Aorta (tissue), 5 donors: ENCODE results near the gene ANO7. TPM values are rescaled to one million over a fixed set of nuclear protein-coding genes. Genes with fewer than 3 reads are reported as not detected.

Experiments
- ATAC-seq: fragments of 200-7000 bp; cut with Tn5 transposase; one replicate; pipeline ENCODE4 v1.9.1; 2022; ENCODE audit warnings: moderate library complexity; ENCODE audit not compliant: low FRiP score
- DNase-seq, 2 donors: peaks; one replicate each; pipeline ENCODE4 v3.0.0-alpha.2; 2020
- H3K27ac ChIP-seq, 2 donors: one replicate each; pipeline ENCODE4 v1.5.1; 2013; ENCODE audit warnings: low read length in 2 of 2, mild to moderate bottlenecking in 2 of 2, moderate library complexity in 2 of 2, control low read depth in 1 of 2, inconsistent platforms in 1 of 2, low read depth in 1 of 2
- H3K27me3 ChIP-seq, 2 donors: one replicate each; pipeline ENCODE4 v1.6.1; 2013; ENCODE audit warnings: control low read depth in 1 of 2, low read length in 1 of 2, mild to moderate bottlenecking in 1 of 2, moderate library complexity in 1 of 2; ENCODE audit not compliant: insufficient read depth in 2 of 2, control insufficient read depth in 1 of 2
- H3K36me3 ChIP-seq, 2 donors: one replicate each; pipeline ENCODE4 v1.6.1; 2013; ENCODE audit warnings: control low read depth in 1 of 2, low read length in 1 of 2, mild to moderate bottlenecking in 1 of 2; ENCODE audit not compliant: insufficient read depth in 2 of 2, control insufficient read depth in 1 of 2
- H3K4me1 ChIP-seq, 2 donors: one replicate each; pipeline ENCODE4 v1.6.1; 2013; ENCODE audit warnings: low read length in 2 of 2, control low read depth in 1 of 2, mild to moderate bottlenecking in 1 of 2, moderate library complexity in 1 of 2; ENCODE audit not compliant: insufficient read depth in 2 of 2, control insufficient read depth in 1 of 2
- H3K4me3 ChIP-seq, 2 donors: one replicate each; pipeline ENCODE4 v1.5.1; 2013; ENCODE audit warnings: low read length in 2 of 2, control low read depth in 1 of 2, mild to moderate bottlenecking in 1 of 2
- H3K9me3 ChIP-seq: one replicate; pipeline ENCODE4 v1.6.1; 2013; ENCODE audit warnings: mild to moderate bottlenecking, low read length; ENCODE audit not compliant: control insufficient read depth
- whole genome bisulfite sequencing, 2 donors: extraction: QIAGEN DNeasy Blood & Tissue Kit; methylation state at CpG; one replicate each; pipeline ENCODE4 v1.1.7; 2013; 5-methylcytosine and 5-hydroxymethylcytosine counted together
- intact Hi-C, 2 donors: fragments of 100-400 bp; cut with DNase I; formaldehyde crosslinking; loops; one replicate each; pipeline versions ENCODE4 v1.14.2 to v1.15.0; 2022
- polyA plus RNA-seq, 2 donors: library from polyadenylated mRNA; stranded (reverse); fragments of 200-250 nt; gene quantifications; one replicate each; pipeline ENCODE4 v1.2.3, GENCODE V29; 2013
- total RNA-seq, 2 donors: library from RNA; stranded (reverse); fragmentation: NEBNext Ultra II Directional; extraction: Animal tissue kit (Norgen Biotek cat#: 25700); gene quantifications; one replicate each; pipeline ENCODE4 v1.2.1, GENCODE V29; 2021
- donor health status: healthy with polysubstance abuse.
- donor health status: Bipolar disorder and iron deficiency.
- donor health status: DM: no; HTN: no; CAD: no.
- donor health status: DM: no; HTN: no; CAD: no.
- donor health status: DM: yes; HTN: yes; CAD: no.

Gene ANO7
- total and polyA plus RNA-seq, 4 donors = 1.2 to 5.4 (median 2.9) TPM; not detected in 1

DNA sequence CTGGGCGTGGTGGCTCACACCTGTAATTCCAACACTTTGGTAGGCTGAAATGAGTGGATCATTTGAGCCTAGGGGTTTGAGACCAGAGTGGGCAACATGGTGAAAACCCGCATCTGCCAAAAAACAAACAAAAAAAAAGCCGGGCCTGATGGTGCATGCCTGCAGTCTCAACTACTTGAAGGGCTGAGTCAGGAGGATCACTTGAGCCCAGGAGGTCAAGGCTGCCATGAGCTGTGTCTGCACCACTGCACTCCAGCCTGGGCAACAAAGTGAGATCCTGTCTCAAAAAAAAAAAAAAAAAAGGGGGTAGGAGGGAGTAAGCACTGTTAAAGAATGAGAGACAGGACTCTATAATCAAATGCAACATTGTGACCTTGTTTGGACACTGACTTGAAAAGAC lies 72.4 kb downstream of the ANO7 start:
- no peaks in the 10 kb centered on the region for H3K9me3 ChIP-seq
- WGBS, 2 donors = 81 to 88% methylated on average over 3 of the region's 3 CpGs
- DNase-seq (no peak), ATAC-seq (no peak)
- intact Hi-C loops = no loop called here
- H3K4me1 ChIP-seq = no peaks in the 10 kb centered on the region
- H3K27ac ChIP-seq = no peak overlapping the region
- H3K27me3 ChIP-seq = no peaks in the 10 kb centered on the region
- no peak overlapping the region for H3K4me3 ChIP-seq
- peaks cover 5 to 22% of the 10 kb centered on the region in 2 donors for H3K36me3 ChIP-seq

GRCh38 chr2:241261628-241262027 lies 73.2 kb downstream of the ANO7 start:
- ATAC-seq (no peak), DNase-seq (no peak)
- Histone ChIP-seq H3K36me3 (peaks cover 8 to 16% of the 10 kb centered on the region in 2 donors), H3K4me3 (no peak overlapping the region), H3K4me1 (no peaks in the 10 kb centered on the region), H3K27ac (no peak overlapping the region), H3K27me3 (no peaks in the 10 kb centered on the region), H3K9me3 (no peaks in the 10 kb centered on the region)
- intact Hi-C loops = no loop called here
- WGBS, 2 donors = 82 to 84% methylated on average over 4 of the region's 4 CpGs

DNA sequence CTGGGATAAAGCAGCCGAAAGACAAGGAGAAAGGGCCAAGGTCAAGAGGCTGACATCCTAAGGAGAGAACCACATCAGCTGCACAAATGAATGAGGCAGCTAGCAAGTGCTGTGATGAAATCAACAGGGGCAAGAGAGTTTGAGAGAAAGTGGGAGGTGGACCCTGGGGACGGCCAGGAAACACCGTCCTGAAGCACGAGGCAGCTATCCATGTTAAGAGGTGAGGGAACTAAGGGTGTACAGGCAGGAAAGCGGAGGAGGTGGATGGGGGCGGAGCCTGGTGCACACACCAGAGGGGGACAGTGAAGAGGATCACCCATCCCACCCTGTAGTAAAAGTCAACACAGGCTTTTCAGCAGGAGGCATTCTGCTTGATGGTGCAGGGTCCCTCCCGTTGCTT lies 74.6 kb downstream of the ANO7 start:
- no peaks in the 10 kb centered on the region for H3K9me3 ChIP-seq
- no peak overlapping the region for H3K27ac ChIP-seq
- H3K4me1 ChIP-seq = no peaks in the 10 kb centered on the region
- peaks cover 8 to 18% of the 10 kb centered on the region in 2 donors for H3K36me3 ChIP-seq
- no peak for DNase-seq
- H3K4me3 ChIP-seq = no peak overlapping the region
- no peak for ATAC-seq
- intact Hi-C loops = no loop called here
- 84 to 87% methylated on average over 7 of the region's 7 CpGs for whole genome bisulfite sequencing, 2 donors
- no peaks in the 10 kb centered on the region for H3K27me3 ChIP-seq

DNA sequence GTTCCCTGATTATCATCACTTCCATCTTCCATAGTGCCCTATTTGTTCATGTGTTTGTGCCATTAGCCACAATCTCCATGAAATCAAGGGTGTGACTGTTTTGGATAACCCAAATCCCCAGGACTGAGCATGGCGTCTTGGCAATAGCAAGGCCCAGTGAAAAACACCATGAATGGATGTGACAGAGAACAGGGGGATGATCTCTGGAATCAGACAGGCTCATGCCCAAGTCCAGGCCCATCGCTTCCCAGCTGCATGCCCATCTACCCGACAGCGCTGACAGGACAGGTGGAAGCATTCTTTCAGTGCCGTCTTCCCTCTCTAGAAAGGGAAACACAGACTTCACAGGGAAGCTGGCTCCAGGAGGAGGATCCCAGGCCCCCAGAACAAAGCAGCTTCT lies 77.0 kb downstream of the ANO7 start:
- peaks cover 8 to 19% of the 10 kb centered on the region in 2 donors for H3K36me3 ChIP-seq
- H3K4me1 ChIP-seq = peaks cover 0 to 2% of the 10 kb centered on the region in 2 donors

GRCh38 chr2:241267249-241268067 lies 79.0 kb downstream of the ANO7 start:
- no peaks in the 10 kb centered on the region for H3K9me3 ChIP-seq
- DNase-seq (no peak), ATAC-seq (no peak)
- WGBS, 2 donors = 74 to 75% methylated on average over 12 of the region's 12 CpGs
- H3K4me3 ChIP-seq = no peak overlapping the region
- no peaks in the 10 kb centered on the region for H3K27me3 ChIP-seq
- no peak overlapping the region for H3K27ac ChIP-seq
- intact Hi-C loops = no loop called here
- H3K4me1 ChIP-seq = peaks cover 0 to 2% of the 10 kb centered on the region in 2 donors
- peaks cover 3 to 12% of the 10 kb centered on the region in 2 donors for H3K36me3 ChIP-seq

More for the DNA sequence above, 77.0 kb downstream of the ANO7 start:
- 89 to 90% methylated on average over 5 of the region's 5 CpGs for WGBS, 2 donors
- DNase-seq (no peak), ATAC-seq (no peak)
- no peak overlapping the region for H3K27ac ChIP-seq
- H3K9me3 ChIP-seq = no peaks in the 10 kb centered on the region
- no peak overlapping the region for H3K4me3 ChIP-seq
- H3K27me3 ChIP-seq = no peaks in the 10 kb centered on the region
- intact Hi-C loops = no loop called here

- H3K27ac ChIP-seq = no peak overlapping the region
- no peaks in the 10 kb centered on the region for H3K27me3 ChIP-seq
- H3K4me1 ChIP-seq = peaks cover 0 to 2% of the 10 kb centered on the region in 2 donors
- ATAC-seq (no peak), DNase-seq (no peak)
- peaks cover 3 to 5% of the 10 kb centered on the region in 2 donors for H3K36me3 ChIP-seq
- intact Hi-C loops = no loop called here
- no peaks in the 10 kb centered on the region for H3K9me3 ChIP-seq
- H3K4me3 ChIP-seq = no peak overlapping the region
- WGBS, 2 donors = 47 to 49% methylated on average over 7 of the region's 7 CpGs
Measured at GRCh38 chr2:241268306-241268705, 79.8 kb downstream of the ANO7 start.

DNA sequence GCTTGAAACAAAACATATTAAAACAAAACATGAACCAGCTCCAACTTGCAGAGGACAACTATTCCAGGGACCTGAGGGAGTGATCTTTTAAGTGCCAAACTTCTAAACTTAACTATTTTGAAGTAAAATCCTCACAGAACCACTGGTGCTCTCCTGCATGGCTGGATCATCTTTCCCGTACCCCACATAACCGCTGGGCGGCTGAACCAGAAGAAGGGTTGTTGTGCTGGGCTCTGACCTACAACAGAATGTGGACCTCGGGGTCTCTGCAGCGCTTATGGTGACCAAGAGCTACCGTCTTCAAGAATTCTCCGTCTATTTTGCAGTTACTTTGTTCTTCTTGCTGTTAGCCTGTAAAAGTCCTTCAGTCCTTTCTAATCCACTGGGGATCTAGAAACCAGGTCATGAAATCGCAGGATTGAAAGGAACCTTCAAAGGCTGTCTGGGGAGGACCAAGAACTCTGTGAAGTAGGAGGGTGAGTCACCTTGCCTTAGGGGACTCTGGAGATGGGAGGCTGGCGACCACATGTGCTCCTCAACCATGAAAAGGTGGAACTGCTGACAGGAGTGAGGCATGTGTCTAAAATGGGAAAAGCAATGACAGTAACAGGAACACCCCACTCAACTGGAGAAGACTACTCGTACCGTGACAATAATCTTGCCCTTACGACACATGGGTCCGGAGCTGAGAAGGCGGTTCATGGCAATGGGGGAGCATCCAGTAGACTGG lies 80.4 kb downstream of the ANO7 start:
- no peaks in the 10 kb centered on the region for H3K27me3 ChIP-seq
- peaks cover 0 to 2% of the 10 kb centered on the region in 2 donors for H3K4me1 ChIP-seq
- H3K27ac ChIP-seq = no peak overlapping the region
- H3K9me3 ChIP-seq = no peaks in the 10 kb centered on the region
- 73 to 80% methylated on average over 14 of the region's 14 CpGs for WGBS, 2 donors
- no peak overlapping the region for H3K4me3 ChIP-seq
- ATAC-seq (no peak), DNase-seq (no peak)
- intact Hi-C loops = no loop called here
- peaks cover 3 to 5% of the 10 kb centered on the region in 2 donors for H3K36me3 ChIP-seq

GRCh38 chr2:241269707-241270520 lies 81.4 kb downstream of the ANO7 start:
- WGBS, 2 donors = 54 to 58% methylated on average over 15 of the region's 15 CpGs
- H3K4me1 ChIP-seq = peaks cover 0 to 2% of the 10 kb centered on the region in 2 donors
- H3K9me3 ChIP-seq = no peaks in the 10 kb centered on the region
- ATAC-seq (no peak), DNase-seq (no peak)
- peaks cover 3 to 5% of the 10 kb centered on the region in 2 donors for H3K36me3 ChIP-seq
- intact Hi-C loops = loop anchor here (5.0 to 10.0 kb wide), 3 partner anchors 47 to 125 kb away; partner anchors contain the start of genes HDLBP (in 1 of the 2) and SEPTIN2 (in 1 of the 2)
- no peak overlapping the region for H3K27ac ChIP-seq
- H3K27me3 ChIP-seq = no peaks in the 10 kb centered on the region
- H3K4me3 ChIP-seq = no peak overlapping the region
